ENCODE data around the gene KLF13. TPM values are rescaled to one million over a fixed set of nuclear protein-coding genes. Genes with fewer than 3 reads are reported as not detected.

The KLF13 gene
- polyA plus RNA-seq, 2 of the 4 experiments (the other 2 are of a cell fraction): 53.5 TPM

GRCh38 chr15:31292391-31293015, 34.1 kb upstream of the KLF13 start:
- no peak for TF ChIP-seq HOXB13 (CRISPR knock-in tag; IDR thresholded peaks at IDR 0.05; ENCODE audit: low read depth)
- TF ChIP-seq HEYL (CRISPR knock-in tag; IDR thresholded peaks at IDR 0.05): no peak
- TF ChIP-seq JUNB (IDR thresholded peaks at IDR 0.05): no peak
- no peak for TF ChIP-seq GATA3 (IDR thresholded peaks at IDR 0.05; ENCODE audit: borderline replicate concordance)
- TF ChIP-seq RNF2 (IDR thresholded peaks at IDR 0.05; ENCODE audit: borderline replicate concordance, low read depth): no peak
- TF ChIP-seq HOXA7 (CRISPR knock-in tag; IDR thresholded peaks at IDR 0.05): no peak
- no peak for TF ChIP-seq KDM5A (IDR thresholded peaks at IDR 0.05)
- TF ChIP-seq POLR2A (IDR thresholded peaks at IDR 0.05; ENCODE audit: low read length): no peak
- TF ChIP-seq TP53 (CRISPR knock-in tag; IDR thresholded peaks at IDR 0.05): no peak
- no peak for TF ChIP-seq EP300 (IDR thresholded peaks at IDR 0.05)
- no peak for TF ChIP-seq ZFP36 (IDR thresholded peaks at IDR 0.05; ENCODE audit: borderline replicate concordance, partially characterized antibody)
- TF ChIP-seq BHLHE40 (IDR thresholded peaks at IDR 0.05; ENCODE audit: low read depth, low read length): no peak
- TF ChIP-seq SMC3 (IDR thresholded peaks at IDR 0.05): no peak
- no peak for TF ChIP-seq NFE2L2 (conservative IDR thresholded peaks at IDR 0.05; ENCODE audit: low read length)
- no peak for TF ChIP-seq ZC3H11A (IDR thresholded peaks at IDR 0.05)
- no peak for TF ChIP-seq MAFK (IDR thresholded peaks at IDR 0.05; ENCODE audit: partially characterized antibody)
- no peak for TF ChIP-seq MAX (IDR thresholded peaks at IDR 0.05)
- Histone ChIP-seq H3K27ac (peak overlapping the region in 1 of 2 experiments; percentile 38; a peak in 2 of 6 replicates), H3K4me1 (peaks cover 39% of the 10 kb centered on the region), H3K4me2 (no peak overlapping the region), H3K9me3 (peaks cover 10% of the 10 kb centered on the region; the same call in 1 of the 3 replicates), H3K4me3 (no peak overlapping the region)
- POLR2A ChIA-PET: no interaction called here
- CTCF ChIA-PET: interaction anchor here (2.3 kb wide), 1 partner anchor 11 kb away, joined by 6 read pairs; no protein-coding TSS in a partner anchor
- 82% methylated on average over 3 of the region's 3 CpGs for WGBS (ENCODE audit: missing lambda C conversion rate)
- DNase-seq (ENCODE audit: low read depth in 1 of 2, low spot score in 1 of 2): no peak
- ATAC-seq: no peak
- FAIRE-seq: no peak

GRCh38 chr15:31293655-31294054, 33.0 kb upstream of the KLF13 start:
- Histone ChIP-seq H3K4me2 (no peak overlapping the region), H3K4me1 (peaks cover 50% of the 10 kb centered on the region), H3K27ac (no peak overlapping the region), H3K4me3 (no peak overlapping the region), H3K9me3 (no peaks in the 10 kb centered on the region)
- no peak for FAIRE-seq
- ChIA-PET CTCF (interaction anchor here (0.8 kb wide), 1 partner anchor 9 kb away, joined by 3 read pairs; no protein-coding TSS in a partner anchor), POLR2A (no interaction called here)
- DNase-seq (ENCODE audit: low read depth in 1 of 2, low spot score in 1 of 2): no peak
- ATAC-seq: no peak
- 62% methylated on average over 3 of the region's 3 CpGs for WGBS (ENCODE audit: missing lambda C conversion rate)
- TF ChIP-seq GATA3 (IDR thresholded peaks at IDR 0.05; ENCODE audit: borderline replicate concordance) (no peak), CEBPB (IDR thresholded peaks at IDR 0.05) (peak; percentile 31 to 65; a peak in 2 of 4 replicates)

GRCh38 chr15:31294067-31294466, 32.6 kb upstream of the KLF13 start:
- Histone ChIP-seq H3K4me3 (no peak overlapping the region), H3K27ac (peak overlapping the region in 1 of 2 experiments; percentile 17; a peak in 1 of 6 replicates), H3K9me3 (no peaks in the 10 kb centered on the region), H3K4me2 (no peak overlapping the region), H3K4me1 (peaks cover 50% of the 10 kb centered on the region)
- DNase-seq (ENCODE audit: low read depth in 1 of 2, low spot score in 1 of 2) (no peak), ATAC-seq (no peak), FAIRE-seq (no peak)
- ChIA-PET POLR2A (no interaction called here), CTCF (interaction anchor here (0.8 kb wide), 1 partner anchor 9 kb away, joined by 3 read pairs; no protein-coding TSS in a partner anchor)
- WGBS (ENCODE audit: missing lambda C conversion rate): 89% methylated on average over 2 of the region's 2 CpGs
- no peak for TF ChIP-seq NPAS2 (CRISPR knock-in tag; IDR thresholded peaks at IDR 0.05; ENCODE audit: borderline replicate concordance)
- TF ChIP-seq CEBPB (IDR thresholded peaks at IDR 0.05): no peak
- TF ChIP-seq ESRRA (IDR thresholded peaks at IDR 0.05; ENCODE audit: borderline replicate concordance, low read length): no peak
- no peak for TF ChIP-seq CBX8 (IDR thresholded peaks at IDR 0.05)
- TF ChIP-seq RNF2 (IDR thresholded peaks at IDR 0.05; ENCODE audit: borderline replicate concordance, low read depth): no peak
- TF ChIP-seq SMC3 (IDR thresholded peaks at IDR 0.05): no peak
- no peak for TF ChIP-seq PHF8 (IDR thresholded peaks at IDR 0.05; ENCODE audit: borderline replicate concordance, low read depth)
- no peak for TF ChIP-seq ZFP36 (IDR thresholded peaks at IDR 0.05; ENCODE audit: borderline replicate concordance, partially characterized antibody)
- no peak for TF ChIP-seq CTCF (IDR thresholded peaks at IDR 0.05)
- TF ChIP-seq MYC (IDR thresholded peaks at IDR 0.05; ENCODE audit: borderline replicate concordance, low read length): no peak
- no peak for TF ChIP-seq TFCP2L1 (CRISPR knock-in tag; IDR thresholded peaks at IDR 0.05)

All from A549 (cell line).